C4-2B (cell line): ENCODE data around the gene TGFBI.

ENCODE experiments used
- H3K27ac ChIP-seq: fragments of 450-650 bp; 2 replicates; pipeline ENCODE4 v1.5.1; 2017
- CTCF ChIP-seq: fragments of 450-650 bp; conservative IDR thresholded peaks from 2 replicates; pipeline ENCODE4 v1.5.1; 2017; ENCODE audit warnings: mild to moderate bottlenecking
- ZFX ChIP-seq: fragments of 450-650 bp; IDR thresholded peaks from 2 replicates; pipeline ENCODE4 v1.6.1; 2017

TGFBI gene

GRCh38 chr5:136098176-136098575 lies 69.4 kb downstream of the TGFBI start:
- H3K27ac ChIP-seq, result no peak overlapping the region

GRCh38 chr5:136099870-136100269 lies 71.1 kb downstream of the TGFBI start:
- no peak overlapping the region for H3K27ac ChIP-seq
- TF ChIP-seq CTCF (no peak), ZFX (no peak)

More at GRCh38 chr5:136098176-136098575, 69.4 kb downstream of the TGFBI start:
- TF ChIP-seq CTCF (no peak), ZFX (no peak)

GRCh38 chr5:136101884-136102283 lies 73.1 kb downstream of the TGFBI start:
- TF ChIP-seq CTCF (no peak), ZFX (no peak)
- no peak overlapping the region for H3K27ac ChIP-seq

GRCh38 chr5:136103118-136103517 lies 74.3 kb downstream of the TGFBI start:
- no peak overlapping the region for H3K27ac ChIP-seq
- TF ChIP-seq ZFX, result no peak
- no peak for TF ChIP-seq CTCF

GRCh38 chr5:136104306-136104965 lies 75.6 kb downstream of the TGFBI start:
- TF ChIP-seq CTCF (no peak), ZFX (no peak)
- H3K27ac ChIP-seq, result no peak overlapping the region

- TF ChIP-seq CTCF (no peak), ZFX (no peak)
Measured at GRCh38 chr5:136106351-136107031, 77.7 kb downstream of the TGFBI start.

GRCh38 chr5:136108180-136108611 lies 79.4 kb downstream of the TGFBI start:
- H3K27ac ChIP-seq, result no peak overlapping the region
- no peak for TF ChIP-seq ZFX
- no peak for TF ChIP-seq CTCF

More at GRCh38 chr5:136106351-136107031, 77.7 kb downstream of the TGFBI start:
- no peak overlapping the region for H3K27ac ChIP-seq
